Measurements from ENCODE around the gene ARMH3. TPM values are rescaled to one million over a fixed set of nuclear protein-coding genes. Genes with fewer than 3 reads are reported as not detected.
"Not testable (repeated sequence)": the region's sequence is repeated elsewhere in the genome, so short reads cannot be mapped to it uniquely, and the experiment has no call there.

Gene ARMH3
- total RNA-seq, 2 experiments from 2014 or later, result 25.2 to 26.3 TPM

DNA sequence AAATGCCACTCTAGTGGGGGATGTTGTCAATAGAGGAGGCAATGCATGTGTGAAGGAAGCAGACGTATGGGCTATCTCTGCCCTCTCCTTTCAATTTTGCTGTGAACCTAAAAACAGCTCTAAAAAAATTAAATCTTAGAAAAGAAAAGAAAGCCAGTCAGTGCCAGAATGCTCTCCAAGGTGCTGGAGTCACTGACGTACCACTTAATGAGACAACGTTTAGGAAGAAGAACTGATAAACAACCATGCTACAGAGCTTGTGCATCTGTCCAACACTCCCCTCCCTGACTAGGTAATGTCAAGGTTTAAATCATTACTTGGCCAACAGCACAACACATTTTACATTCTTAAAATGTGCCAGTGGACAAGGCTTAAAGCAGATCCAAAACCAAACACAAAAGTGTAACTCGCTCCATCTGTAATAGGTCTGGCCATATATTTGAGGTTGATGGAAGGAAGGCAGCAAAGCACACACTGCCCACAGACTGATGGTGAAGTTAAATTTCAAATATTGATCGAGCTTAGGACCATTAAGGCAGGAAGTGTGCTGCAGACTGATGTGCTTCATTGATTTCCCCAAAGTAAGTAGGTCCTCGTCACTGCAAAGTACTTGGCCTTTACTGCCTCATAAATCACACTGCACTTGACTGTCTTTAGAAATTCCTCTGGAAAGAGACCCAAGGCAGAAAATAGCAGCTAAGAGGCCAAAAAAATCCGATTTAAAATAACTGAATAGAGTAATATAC is 15.5 kb downstream of the ARMH3 start:
- POLR2A ChIA-PET, result no interaction called here
- Mint-ChIP-seq H3K27me3 (ENCODE audit: low read depth) (no peaks in the 10 kb centered on the region), H3K9me3 (ENCODE audit: insufficient read depth) (no peaks in the 10 kb centered on the region), H3K4me3 (no peak overlapping the region), H3K27ac (no peak overlapping the region), H3K4me1 (ENCODE audit: low read depth) (peaks cover 3% of the 10 kb centered on the region), H3K36me3 (ENCODE audit: low read depth) (peaks cover 20% of the 10 kb centered on the region)
- ATAC-seq (no peak), DNase-seq (no peak)
- CTCF ChIA-PET, result interaction anchor here (1.2 to 1.6 kb wide), 2 partner anchors 30 to 33 kb away, joined by 4 to 5 read pairs; no protein-coding TSS in a partner anchor

DNA sequence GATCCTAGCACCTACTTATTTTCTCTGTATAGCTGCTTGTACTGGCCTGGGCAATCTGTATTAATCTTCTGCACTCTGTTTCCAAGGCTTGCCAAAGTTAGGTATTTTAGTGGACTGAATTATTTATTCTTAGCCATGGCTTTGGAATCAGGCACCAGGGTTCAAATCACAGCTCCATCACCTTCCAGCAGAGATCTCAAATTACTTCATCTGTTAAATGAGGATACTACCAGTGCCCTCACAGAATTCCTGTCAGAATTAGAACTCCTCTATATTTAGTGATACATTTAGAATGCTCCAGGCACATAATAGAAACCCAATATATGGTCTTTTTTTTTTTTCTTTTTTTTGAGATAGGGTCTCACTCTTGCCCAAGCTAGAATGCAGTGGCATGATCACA is 17.6 kb downstream of the ARMH3 start:
- H3K27ac Mint-ChIP-seq, result no peak overlapping the region
- H3K4me1 Mint-ChIP-seq (ENCODE audit: low read depth), result no peaks in the 10 kb centered on the region
- H3K36me3 Mint-ChIP-seq (ENCODE audit: low read depth), result peaks cover 20% of the 10 kb centered on the region
- ATAC-seq (no peak), DNase-seq (no peak)
- no peak overlapping the region for H3K4me3 Mint-ChIP-seq
- CTCF ChIA-PET, result interaction anchor here (1.1 to 1.3 kb wide), 3 partner anchors 28 to 97 kb away, joined by 3 to 4 read pairs (median 3); no protein-coding TSS in a partner anchor
- no peaks in the 10 kb centered on the region for H3K27me3 Mint-ChIP-seq (ENCODE audit: low read depth)
- H3K9me3 Mint-ChIP-seq (ENCODE audit: insufficient read depth), result no peaks in the 10 kb centered on the region
- POLR2A ChIA-PET, result interaction anchor here (0.6 kb wide), 1 partner anchor 126 kb away, joined by 3 read pairs; no protein-coding TSS in a partner anchor

GRCh38 chr10:102035807-102036206 is 20.2 kb downstream of the ARMH3 start:
- CTCF ChIA-PET, result not testable (repeated sequence)

GRCh38 chr10:102033787-102034186 is 22.2 kb downstream of the ARMH3 start:
- DNase-seq (no peak), ATAC-seq (no peak)
- ChIA-PET CTCF (interaction anchor here (1.0 to 1.1 kb wide), 2 partner anchors 14 to 23 kb away, joined by 3 read pairs; no protein-coding TSS in a partner anchor), POLR2A (no interaction called here)
- Mint-ChIP-seq H3K36me3 (ENCODE audit: low read depth) (peaks cover 29% of the 10 kb centered on the region), H3K27me3 (ENCODE audit: low read depth) (no peaks in the 10 kb centered on the region), H3K27ac (no peak overlapping the region), H3K4me1 (ENCODE audit: low read depth) (no peaks in the 10 kb centered on the region), H3K9me3 (ENCODE audit: insufficient read depth) (no peaks in the 10 kb centered on the region), H3K4me3 (no peak overlapping the region)

More at GRCh38 chr10:102035807-102036206, 20.2 kb downstream of the ARMH3 start:
- H3K4me1 Mint-ChIP-seq (ENCODE audit: low read depth); H3K9me3 Mint-ChIP-seq (ENCODE audit: insufficient read depth); ATAC-seq; H3K27ac Mint-ChIP-seq; POLR2A ChIA-PET; H3K27me3 Mint-ChIP-seq (ENCODE audit: low read depth); H3K4me3 Mint-ChIP-seq; DNase-seq: not testable (repeated sequence)
- peaks cover 33% of the 10 kb centered on the region for H3K36me3 Mint-ChIP-seq (ENCODE audit: low read depth)

DNA sequence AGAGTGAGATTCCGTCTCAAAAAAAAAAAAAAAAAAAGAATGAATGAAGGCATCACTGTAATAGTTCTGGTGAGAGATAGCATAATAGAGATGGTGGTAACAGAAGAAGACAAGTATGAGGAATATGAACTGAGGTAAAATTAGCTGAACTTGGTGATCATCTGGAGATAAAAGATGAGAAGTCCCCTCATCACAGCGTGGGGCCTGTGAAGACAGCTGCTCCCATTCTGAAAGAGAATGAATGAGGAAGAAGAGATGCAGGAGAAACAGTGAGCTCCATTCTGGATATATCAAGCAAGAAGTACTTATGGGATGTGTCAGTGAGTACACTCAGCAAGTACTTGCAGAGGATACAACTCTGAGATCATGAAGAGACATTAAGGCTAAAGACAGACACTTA is 28.7 kb downstream of the ARMH3 start:
- no peaks in the 10 kb centered on the region for H3K27me3 Mint-ChIP-seq (ENCODE audit: low read depth)
- ChIA-PET POLR2A (no interaction called here), CTCF (interaction anchor here (0.6 to 2.6 kb wide), 2 partner anchors 18 to 45 kb away, joined by 4 to 11 read pairs; no protein-coding TSS in a partner anchor)
- DNase-seq (no peak), ATAC-seq (no peak)
- no peak overlapping the region for H3K27ac Mint-ChIP-seq
- H3K4me3 Mint-ChIP-seq, result no peak overlapping the region
- no peaks in the 10 kb centered on the region for H3K9me3 Mint-ChIP-seq (ENCODE audit: insufficient read depth)
- peaks cover 40% of the 10 kb centered on the region for H3K36me3 Mint-ChIP-seq (ENCODE audit: low read depth)
- no peaks in the 10 kb centered on the region for H3K4me1 Mint-ChIP-seq (ENCODE audit: low read depth)

DNA sequence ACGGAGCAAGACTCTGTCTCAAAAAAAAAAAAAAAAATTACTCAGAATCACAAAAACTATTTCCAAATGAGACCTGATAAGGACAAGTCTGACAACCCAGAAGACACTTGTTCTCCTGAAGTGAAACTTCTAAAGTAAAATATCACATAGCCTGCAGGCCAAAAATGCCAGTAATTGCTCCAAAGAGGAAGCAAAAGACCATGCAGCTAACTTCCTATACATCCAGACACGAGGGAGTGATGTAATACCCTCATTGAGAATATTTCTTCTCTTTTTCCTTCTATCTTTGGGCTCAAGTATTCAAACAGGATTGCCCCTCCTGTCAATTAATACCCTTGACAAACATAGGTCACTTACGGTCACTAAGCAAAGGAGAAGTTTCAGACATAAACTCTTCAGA is 31.2 kb downstream of the ARMH3 start:
- H3K27ac Mint-ChIP-seq, result no peak overlapping the region
- H3K9me3 Mint-ChIP-seq (ENCODE audit: insufficient read depth), result peaks cover 4% of the 10 kb centered on the region
- no peak for ATAC-seq
- peaks cover 44% of the 10 kb centered on the region for H3K36me3 Mint-ChIP-seq (ENCODE audit: low read depth)
- ChIA-PET POLR2A (no interaction called here), CTCF (interaction anchor here (1.3 kb wide), 1 partner anchor 15 kb away, joined by 3 read pairs; no protein-coding TSS in a partner anchor)
- H3K27me3 Mint-ChIP-seq (ENCODE audit: low read depth), result no peaks in the 10 kb centered on the region
- no peak for DNase-seq
- peaks cover 3% of the 10 kb centered on the region for H3K4me1 Mint-ChIP-seq (ENCODE audit: low read depth)
- H3K4me3 Mint-ChIP-seq, result no peak overlapping the region

- Mint-ChIP-seq H3K36me3 (ENCODE audit: low read depth) (peaks cover 30% of the 10 kb centered on the region), H3K4me3 (no peak overlapping the region), H3K9me3 (ENCODE audit: insufficient read depth) (peaks cover 4% of the 10 kb centered on the region), H3K27ac (no peak overlapping the region), H3K4me1 (ENCODE audit: low read depth) (peaks cover 3% of the 10 kb centered on the region), H3K27me3 (ENCODE audit: low read depth) (no peaks in the 10 kb centered on the region)
- DNase-seq, result peak; percentile 54
- CTCF ChIA-PET, result interaction anchor here (4.9 kb wide), 1 partner anchor 11 kb away, joined by 22 read pairs; no protein-coding TSS in a partner anchor
- POLR2A ChIA-PET, result interaction anchor here (0.8 kb wide), 1 partner anchor 11 kb away, joined by 3 read pairs; no protein-coding TSS in a partner anchor
- peak; percentile 53 for ATAC-seq
These were observed 35.0 kb downstream of the ARMH3 start for GRCh38 chr10:102020938-102021337.

DNA sequence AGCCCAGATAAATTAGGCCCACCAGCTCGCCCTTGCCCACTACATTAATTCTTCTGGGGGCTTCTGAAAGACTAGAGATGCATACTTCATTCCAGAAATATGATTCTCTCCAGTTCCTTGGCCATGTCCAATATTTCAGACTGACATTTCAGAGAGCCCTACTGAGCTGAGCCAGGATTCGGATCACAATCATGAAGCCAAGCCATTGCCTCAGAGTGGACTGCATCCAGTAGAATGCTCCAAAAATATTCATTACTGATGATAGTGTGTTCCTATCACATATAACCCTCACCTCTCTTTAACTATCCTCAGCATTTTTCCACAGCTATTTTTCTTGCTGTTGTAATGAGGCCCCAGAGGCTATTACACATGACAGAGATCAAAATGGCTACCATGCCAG is 38.7 kb downstream of the ARMH3 start:
- CTCF ChIA-PET, result interaction anchor here (1.0 to 1.4 kb wide), 4 partner anchors 51 to 176 kb away, joined by 3 to 6 read pairs (median 4); no protein-coding TSS in a partner anchor

DNA sequence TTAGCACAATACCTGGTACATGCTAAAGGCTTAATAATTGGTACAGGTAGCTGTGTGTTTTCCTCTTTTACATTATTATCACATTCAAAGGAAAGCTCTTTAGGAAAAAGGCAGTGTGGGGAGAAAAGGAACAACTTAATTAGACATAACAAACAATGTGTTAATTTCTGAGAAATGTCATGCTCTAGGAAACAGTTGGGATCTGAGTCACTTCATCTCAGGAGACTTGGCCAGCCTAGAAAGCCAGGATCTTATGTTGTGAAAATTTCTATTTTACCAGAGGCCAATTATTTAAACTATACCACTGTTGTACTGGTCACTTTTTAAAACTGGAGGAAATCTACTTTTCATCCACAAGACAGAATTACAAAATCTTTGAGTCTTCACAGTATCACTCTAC is 39.6 kb downstream of the ARMH3 start:
- Mint-ChIP-seq H3K36me3 (ENCODE audit: low read depth) (peaks cover 21% of the 10 kb centered on the region), H3K27me3 (ENCODE audit: low read depth) (no peaks in the 10 kb centered on the region), H3K27ac (no peak overlapping the region), H3K4me1 (ENCODE audit: low read depth) (peaks cover 3% of the 10 kb centered on the region), H3K9me3 (ENCODE audit: insufficient read depth) (peaks cover 4% of the 10 kb centered on the region), H3K4me3 (no peak overlapping the region)
- ATAC-seq (no peak), DNase-seq (no peak)
- CTCF ChIA-PET, result interaction anchor here (3.9 kb wide), 1 partner anchor 176 kb away, joined by 25 read pairs; no protein-coding TSS in a partner anchor
- POLR2A ChIA-PET, result no interaction called here

More for the DNA sequence above, 38.7 kb downstream of the ARMH3 start:
- H3K27me3 Mint-ChIP-seq (ENCODE audit: low read depth), result no peaks in the 10 kb centered on the region
- H3K4me3 Mint-ChIP-seq, result no peak overlapping the region
- no peak overlapping the region for H3K27ac Mint-ChIP-seq
- ATAC-seq, result no peak
- POLR2A ChIA-PET, result no interaction called here
- peaks cover 4% of the 10 kb centered on the region for H3K9me3 Mint-ChIP-seq (ENCODE audit: insufficient read depth)
- peaks cover 3% of the 10 kb centered on the region for H3K4me1 Mint-ChIP-seq (ENCODE audit: low read depth)
- no peak for DNase-seq
- H3K36me3 Mint-ChIP-seq (ENCODE audit: low read depth), result peaks cover 27% of the 10 kb centered on the region

DNA sequence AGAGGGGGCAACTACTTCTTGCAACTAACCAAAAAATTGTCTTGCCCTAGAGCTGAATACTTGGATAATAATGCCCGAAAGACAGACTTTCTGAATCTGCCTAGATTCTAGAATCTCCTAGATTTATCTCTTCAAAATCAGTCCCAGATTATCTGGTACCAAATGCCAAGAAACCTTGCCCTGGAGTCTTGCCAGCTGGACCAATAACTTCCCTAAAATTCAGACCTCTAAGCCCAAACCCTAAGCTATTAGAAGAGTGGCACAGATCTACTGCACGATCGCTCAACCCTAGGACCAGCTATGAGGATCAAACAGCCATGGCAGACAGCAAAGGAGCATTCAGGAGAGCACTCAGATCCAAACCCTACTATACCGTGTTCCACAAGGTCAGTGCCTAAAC is 45.0 kb downstream of the ARMH3 start:
- DNase-seq (no peak), ATAC-seq (no peak)
- H3K9me3 Mint-ChIP-seq (ENCODE audit: insufficient read depth), result no peaks in the 10 kb centered on the region
- H3K4me3 Mint-ChIP-seq, result no peak overlapping the region
- no peaks in the 10 kb centered on the region for H3K27me3 Mint-ChIP-seq (ENCODE audit: low read depth)
- H3K4me1 Mint-ChIP-seq (ENCODE audit: low read depth), result no peaks in the 10 kb centered on the region
- POLR2A ChIA-PET, result no interaction called here
- CTCF ChIA-PET, result interaction anchor here (1.0 to 7.3 kb wide), 27 partner anchors 10 to 260 kb away, joined by 3 to 243 read pairs (median 4); partner anchors contain the start of genes ARMH3 and KCNIP2
- H3K27ac Mint-ChIP-seq, result no peak overlapping the region
- peaks cover 30% of the 10 kb centered on the region for H3K36me3 Mint-ChIP-seq (ENCODE audit: low read depth)

DNA sequence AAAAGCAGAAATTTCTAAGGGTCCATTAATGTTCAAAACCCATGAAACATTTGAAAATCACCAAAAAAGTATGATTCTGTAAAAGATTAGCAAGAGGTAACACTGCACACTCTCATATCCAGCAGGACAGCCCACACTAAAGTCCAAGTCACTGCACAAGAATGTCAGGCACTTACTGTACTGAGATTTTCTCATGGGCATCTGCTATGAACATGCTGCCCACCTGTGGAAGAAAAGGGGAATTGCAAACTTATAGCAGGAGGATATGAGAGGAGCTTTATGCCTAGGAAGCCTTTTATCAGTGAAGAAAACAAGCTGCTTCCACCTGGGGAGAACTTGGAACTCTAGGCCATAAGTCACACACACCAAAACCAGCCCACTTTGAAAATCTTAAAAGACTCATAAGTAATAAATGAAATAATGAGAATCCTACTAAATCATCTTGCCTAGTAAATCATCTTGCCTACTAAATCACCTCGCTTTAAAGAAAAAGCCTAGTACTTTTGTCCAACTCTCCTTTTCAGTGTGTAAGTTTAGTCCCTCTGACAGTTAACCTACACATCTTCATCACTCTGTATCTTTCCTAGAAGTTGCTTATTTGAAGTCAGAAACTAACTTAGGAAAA is 46.1 kb downstream of the ARMH3 start:
- Mint-ChIP-seq H3K4me3 (no peak overlapping the region), H3K4me1 (ENCODE audit: low read depth) (no peaks in the 10 kb centered on the region), H3K27me3 (ENCODE audit: low read depth) (no peaks in the 10 kb centered on the region), H3K36me3 (ENCODE audit: low read depth) (peaks cover 32% of the 10 kb centered on the region), H3K9me3 (ENCODE audit: insufficient read depth) (no peaks in the 10 kb centered on the region), H3K27ac (no peak overlapping the region)
- CTCF ChIA-PET, result interaction anchor here (0.6 to 7.3 kb wide), 66 partner anchors 8 to 543 kb away, joined by 3 to 243 read pairs (median 4); partner anchors contain the start of genes ARMH3 and KCNIP2
- POLR2A ChIA-PET, result interaction anchor here (0.6 to 1.3 kb wide), 3 partner anchors 11 to 169 kb away, joined by 3 to 5 read pairs (median 4); no protein-coding TSS in a partner anchor
- DNase-seq (peak; percentile 56), ATAC-seq (peak; percentile 88)

Data from activated CD8-positive, alpha-beta T cell treated with anti-CD3 and anti-CD28 coated beads, Interleukin-2, amount 10 ng/mL, durations not matched to agents 7 days and 5 days (primary cell).